ENCODE data around the gene AKT1S1. TPM values are rescaled to one million over a fixed set of nuclear protein-coding genes. Genes with fewer than 3 reads are reported as not detected.

The AKT1S1 gene
- total RNA-seq, 4 donors from 2014 or later, result 5.5 to 20.3 (median 9.1) TPM

DNA sequence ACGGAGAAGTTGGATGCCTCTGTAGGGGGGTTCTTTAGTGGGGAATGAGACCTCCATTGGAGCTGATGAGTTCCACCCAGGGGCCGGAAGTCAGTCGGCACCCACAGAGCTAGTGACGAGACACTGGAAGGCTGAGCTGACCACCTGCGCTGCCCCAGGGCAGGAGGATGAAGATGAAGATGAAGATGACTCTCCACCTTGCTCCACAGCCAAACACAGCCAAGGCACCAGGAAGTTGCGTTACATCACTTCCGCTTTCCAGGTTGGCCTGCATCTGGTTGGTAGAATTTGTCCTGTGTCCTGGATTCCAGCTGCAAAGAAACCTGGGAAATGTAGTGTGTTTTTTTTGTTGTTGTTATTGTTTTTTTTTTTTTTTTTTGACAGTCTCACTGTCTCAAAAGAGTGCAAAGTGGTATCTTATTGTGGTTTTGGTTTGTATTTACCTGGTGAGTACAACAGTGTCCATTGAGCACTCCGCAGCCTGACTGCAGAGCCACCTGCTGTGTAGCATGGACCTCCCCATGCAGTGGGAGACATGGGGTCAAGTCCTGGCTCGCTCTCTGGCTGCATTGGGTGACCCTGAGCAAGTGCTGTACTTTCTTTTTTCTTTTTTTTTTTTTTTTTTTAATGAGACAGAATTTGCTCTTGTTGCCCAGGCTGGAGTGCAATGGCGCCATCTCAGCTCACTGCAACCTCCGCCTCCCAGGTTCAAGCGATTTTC is 2.2 kb upstream of the AKT1S1 start:
- no peak for TF ChIP-seq CTCF (IDR thresholded peaks at IDR 0.05; ENCODE audit: low read depth)

DNA sequence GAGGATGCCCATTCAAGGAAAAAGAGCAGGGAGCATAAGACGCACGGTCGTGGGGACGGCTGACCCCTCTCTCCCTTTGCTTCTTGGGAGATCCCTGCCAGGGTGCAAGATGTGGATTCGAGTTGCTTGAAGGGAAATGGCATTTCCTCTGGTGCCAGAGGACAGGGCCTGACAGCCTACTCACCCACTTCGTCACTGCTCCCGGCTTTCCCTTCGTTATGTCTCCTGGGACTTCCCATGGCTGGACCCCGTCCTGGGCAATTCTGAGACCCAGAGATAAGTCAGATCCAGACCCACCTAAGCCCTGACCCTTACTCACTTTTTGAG is 1.6 kb upstream of the AKT1S1 start:
- TF ChIP-seq CTCF (IDR thresholded peaks at IDR 0.05; ENCODE audit: low read depth), result no peak

- no peak for TF ChIP-seq CTCF (IDR thresholded peaks at IDR 0.05; ENCODE audit: low read depth)
These were observed 956 bp upstream of the AKT1S1 start for GRCh38 chr19:49877879-49878743.

DNA sequence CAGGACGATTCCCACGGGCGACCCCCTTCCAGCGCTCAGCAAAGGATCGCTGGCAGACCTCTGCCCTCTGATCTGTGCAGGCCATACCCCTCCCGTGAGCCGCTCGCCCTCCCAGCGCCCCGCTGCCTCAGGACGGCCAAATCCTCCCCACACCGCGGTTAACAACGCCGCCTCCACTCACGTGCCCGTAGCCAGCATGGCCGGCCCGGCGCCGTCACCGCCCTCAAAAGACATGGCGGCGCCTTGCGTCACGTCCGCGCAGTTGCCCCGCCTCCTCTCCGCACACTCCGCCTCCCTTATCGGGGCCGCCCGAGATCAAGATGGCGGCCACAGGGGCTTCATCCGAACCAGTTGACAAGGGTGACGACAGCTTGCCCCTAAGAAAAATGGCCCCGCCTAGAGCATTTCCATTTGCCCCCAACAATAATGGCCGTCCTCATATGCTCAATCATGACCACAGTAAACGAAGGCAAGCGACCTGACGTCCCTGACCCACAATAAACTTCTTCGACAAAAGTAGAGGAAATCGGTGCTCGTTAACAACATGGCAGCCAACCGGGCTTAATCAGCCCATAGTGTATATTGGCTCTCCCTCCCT is 634 bp downstream of the AKT1S1 start:
- peak; percentile 67 for TF ChIP-seq CTCF (IDR thresholded peaks at IDR 0.05; ENCODE audit: low read depth)

- TF ChIP-seq CTCF (IDR thresholded peaks at IDR 0.05; ENCODE audit: low read depth), result no peak
These were observed 1.2 kb downstream of the AKT1S1 start for GRCh38 chr19:49875857-49876421.

- TF ChIP-seq CTCF (IDR thresholded peaks at IDR 0.05; ENCODE audit: low read depth), result no peak
These were observed 2.0 kb downstream of the AKT1S1 start for GRCh38 chr19:49875177-49875576.
